Mesenchymal stem cell (in vitro differentiated cells and primary cell): Measurements from ENCODE around the gene FCN1.

ENCODE experiments used
- DNase-seq: peaks from one replicate; pipeline ENCODE4 v3.0.0-alpha.2; 2013
- H2AFZ ChIP-seq: one replicate; pipeline ENCODE4 v1.6.1; 2013; ENCODE audit warnings: low read depth, mild to moderate bottlenecking, control low read depth, inconsistent platforms, low read length, moderate library complexity
- H2AK5ac ChIP-seq: 2 replicates; pipeline ENCODE4 v1.6.1; 2013; ENCODE audit warnings: low read length, moderate library complexity, mild to moderate bottlenecking, inconsistent platforms; ENCODE audit not compliant: severe bottlenecking
- H2BK120ac ChIP-seq: one replicate; pipeline ENCODE4 v1.6.1; 2013; ENCODE audit warnings: low read depth, mild to moderate bottlenecking, inconsistent platforms, low read length, moderate library complexity
- H2BK12ac ChIP-seq, 2 experiments: one replicate each; pipeline ENCODE4 v1.6.1; 2013; ENCODE audit warnings: inconsistent platforms in 2 of 2, low read length in 2 of 2, mild to moderate bottlenecking in 2 of 2, moderate library complexity in 2 of 2, control low read depth in 1 of 2
- H2BK15ac ChIP-seq: one replicate; pipeline ENCODE4 v1.6.1; 2013; ENCODE audit warnings: mild to moderate bottlenecking, low read depth, inconsistent platforms; ENCODE audit not compliant: poor library complexity, severe bottlenecking
- H2BK5ac ChIP-seq: 2 replicates; pipeline ENCODE4 v1.6.1; 2013; ENCODE audit warnings: low read depth, mild to moderate bottlenecking, low read length, control low read depth, inconsistent platforms; ENCODE audit not compliant: poor library complexity, severe bottlenecking
- H3K14ac ChIP-seq, 2 experiments: one replicate each; pipeline ENCODE4 v1.6.1; 2013; ENCODE audit warnings: inconsistent platforms in 2 of 2, low read length in 2 of 2, control low read depth in 1 of 2, mild to moderate bottlenecking in 1 of 2, moderate library complexity in 1 of 2
- H3K18ac ChIP-seq, 2 experiments: one replicate each; pipeline ENCODE4 v1.6.1; 2013; ENCODE audit warnings: inconsistent platforms in 2 of 2, low read length in 2 of 2, control low read depth in 1 of 2, low read depth in 1 of 2, mild to moderate bottlenecking in 1 of 2
- H3K23ac ChIP-seq, 2 experiments: one replicate each; pipeline ENCODE4 v1.6.1; 2013; ENCODE audit warnings: inconsistent platforms in 2 of 2, low read length in 2 of 2, mild to moderate bottlenecking in 2 of 2, moderate library complexity in 2 of 2, control low read depth in 1 of 2
- H3K27ac ChIP-seq: 2 replicates; pipeline ENCODE4 v1.5.1; 2013; ENCODE audit warnings: mild to moderate bottlenecking, moderate library complexity, low read length, control low read depth, inconsistent platforms; ENCODE audit not compliant: poor library complexity, severe bottlenecking
- H3K27me3 ChIP-seq, 2 experiments: 2 replicates each; pipeline versions ENCODE4 v1.6.1 to v1.7.0; 2013; ENCODE audit warnings: low read length in 2 of 2, mild to moderate bottlenecking in 2 of 2, moderate library complexity in 2 of 2, control low read depth in 1 of 2, inconsistent platforms in 1 of 2; ENCODE audit not compliant: control insufficient read depth in 1 of 2, insufficient read depth in 1 of 2
- H3K36me3 ChIP-seq, 2 experiments: 2 replicates each; pipeline versions ENCODE4 v1.6.1 to v1.7.0; 2013; ENCODE audit warnings: low read length in 2 of 2, control low read depth in 1 of 2, inconsistent platforms in 1 of 2, low read depth in 1 of 2, mild to moderate bottlenecking in 1 of 2; ENCODE audit not compliant: insufficient read depth in 2 of 2, control insufficient read depth in 1 of 2
- H3K4ac ChIP-seq, 2 experiments: one replicate each; pipeline ENCODE4 v1.6.1; 2013; ENCODE audit warnings: inconsistent platforms in 2 of 2, low read length in 2 of 2, mild to moderate bottlenecking in 2 of 2, moderate library complexity in 2 of 2, control low read depth in 1 of 2, low read depth in 1 of 2
- H3K4me1 ChIP-seq: 2 replicates; pipeline ENCODE4 v1.6.1; 2013; ENCODE audit warnings: low read depth, low read length, control low read depth; ENCODE audit not compliant: control insufficient read depth, insufficient read depth
- H3K4me2 ChIP-seq: 2 replicates; pipeline ENCODE4 v1.6.1; 2013; ENCODE audit warnings: low read length, mild to moderate bottlenecking, inconsistent platforms; ENCODE audit not compliant: poor library complexity, severe bottlenecking
- H3K4me3 ChIP-seq, 2 experiments: 2 replicates each; pipeline versions ENCODE4 v1.5.1 to v1.7.0; 2013; ENCODE audit warnings: low read length in 2 of 2, mild to moderate bottlenecking in 2 of 2, control low read depth in 1 of 2, low read depth in 1 of 2; ENCODE audit not compliant: insufficient read depth in 1 of 2
- H3K79me1 ChIP-seq: replicated peaks from 2 replicates; pipeline ENCODE4 v1.6.1; 2013; ENCODE audit warnings: mild to moderate bottlenecking, control low read depth, low read length, inconsistent platforms; ENCODE audit not compliant: poor library complexity, severe bottlenecking
- H3K9ac ChIP-seq: 2 replicates; pipeline ENCODE4 v1.7.0; 2013; ENCODE audit warnings: mild to moderate bottlenecking, low read length, moderate library complexity
- H3K9me3 ChIP-seq: 2 replicates; pipeline ENCODE4 v1.7.0; 2013; ENCODE audit warnings: mild to moderate bottlenecking, low read length; ENCODE audit not compliant: control insufficient read depth
- H4K8ac ChIP-seq: one replicate; pipeline ENCODE4 v1.6.1; 2013; ENCODE audit warnings: inconsistent platforms, mild to moderate bottlenecking, low read length, moderate library complexity
- H4K91ac ChIP-seq: one replicate; pipeline ENCODE4 v1.6.1; 2013; ENCODE audit warnings: mild to moderate bottlenecking, low read length, inconsistent platforms
- WGBS: methylation state at CpG from one replicate; pipeline ENCODE4 v1.1.7; 2013; ENCODE audit warnings: mixed read lengths; 5-methylcytosine and 5-hydroxymethylcytosine counted together

The FCN1 gene

DNA sequence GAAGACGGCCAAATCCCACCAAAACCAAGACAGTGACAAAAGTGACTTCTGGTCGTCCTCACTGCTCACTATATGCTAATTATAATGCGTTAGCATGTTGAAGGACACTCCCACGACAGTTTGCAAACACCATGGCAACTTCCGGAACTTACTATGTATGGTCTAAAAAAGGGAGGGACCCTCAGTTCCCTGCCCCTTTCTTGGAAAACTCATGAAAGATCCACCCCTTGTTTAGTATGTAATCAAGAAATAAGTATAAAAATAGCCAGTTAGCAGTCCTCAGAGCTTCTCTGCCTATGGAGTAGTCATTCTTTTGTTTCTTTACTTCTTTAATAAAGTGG, 27.6 kb downstream of the FCN1 start:
- Histone ChIP-seq H3K9me3 (no peaks in the 10 kb centered on the region), H2BK5ac (no peak overlapping the region), H2AK5ac (no peak overlapping the region), H3K9ac (no peak overlapping the region), H3K79me1 (no peaks in the 10 kb centered on the region), H2BK15ac (no peak overlapping the region), H2BK120ac (no peak overlapping the region), H2AFZ (no peak overlapping the region), H3K4me2 (no peak overlapping the region), H3K4me3 (no peak overlapping the region), H3K27me3 (peaks cover 26 to 28% of the 10 kb centered on the region in 2 experiments), H4K8ac (no peak overlapping the region), H3K4ac (no peak overlapping the region), H4K91ac (no peak overlapping the region), H3K23ac (no peak overlapping the region), H3K36me3 (no peaks in the 10 kb centered on the region), H3K27ac (no peak overlapping the region), H3K14ac (no peak overlapping the region), H3K4me1 (no peaks in the 10 kb centered on the region), H2BK12ac (no peak overlapping the region), H3K18ac (no peak overlapping the region)
- DNase-seq: no peak
- 70% methylated on average over 5 of the region's 5 CpGs for WGBS

- Histone ChIP-seq H3K4ac (no peak overlapping the region), H2BK15ac (no peak overlapping the region), H4K8ac (no peak overlapping the region), H3K27ac (no peak overlapping the region), H3K27me3 (peaks cover 26 to 28% of the 10 kb centered on the region in 2 experiments), H3K79me1 (no peaks in the 10 kb centered on the region), H3K4me2 (no peak overlapping the region), H3K4me3 (no peak overlapping the region), H3K14ac (no peak overlapping the region), H4K91ac (no peak overlapping the region), H2BK5ac (no peak overlapping the region), H3K9me3 (no peaks in the 10 kb centered on the region), H3K4me1 (no peaks in the 10 kb centered on the region), H2BK120ac (no peak overlapping the region), H3K23ac (no peak overlapping the region), H2BK12ac (no peak overlapping the region), H3K36me3 (no peaks in the 10 kb centered on the region), H2AK5ac (no peak overlapping the region), H3K9ac (no peak overlapping the region), H2AFZ (no peak overlapping the region), H3K18ac (no peak overlapping the region)
- WGBS: 88% methylated on average over 10 of the region's 10 CpGs
- no peak for DNase-seq
Observed at GRCh38 chr9:134889386-134890154, 28.1 kb downstream of the FCN1 start.

DNA sequence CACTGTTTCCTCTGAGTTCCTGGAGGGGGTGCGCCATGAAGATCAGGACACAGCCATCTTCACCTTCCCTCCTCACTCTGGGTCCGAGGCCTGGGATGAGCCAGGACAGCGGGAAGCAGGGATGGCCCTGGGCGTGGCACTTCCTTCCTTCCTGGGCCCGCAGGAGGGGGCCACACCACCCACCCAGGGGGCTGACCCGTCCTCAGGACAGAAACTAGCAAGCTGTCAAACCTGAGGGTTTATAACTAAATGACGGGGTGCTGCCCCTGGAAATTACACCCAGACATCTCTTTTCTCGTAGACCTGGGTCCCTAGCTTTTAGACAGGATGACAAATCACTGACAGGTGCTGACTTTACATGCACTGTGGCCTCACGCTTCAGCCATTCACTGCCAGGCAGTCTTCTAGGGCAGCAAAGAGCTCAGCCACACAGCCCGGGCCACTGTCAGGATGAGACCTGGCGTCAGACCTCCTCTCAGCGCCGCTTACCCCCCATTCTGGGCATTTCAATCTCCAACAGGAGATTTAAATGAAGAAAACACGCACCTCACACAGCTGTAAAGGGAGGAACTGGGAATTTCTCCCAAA, 29.0 kb downstream of the FCN1 start:
- Histone ChIP-seq H3K18ac (no peak overlapping the region), H3K23ac (no peak overlapping the region), H3K36me3 (no peaks in the 10 kb centered on the region), H2BK120ac (no peak overlapping the region), H3K4me2 (no peak overlapping the region), H3K79me1 (no peaks in the 10 kb centered on the region), H2AFZ (no peak overlapping the region), H3K27ac (no peak overlapping the region), H3K27me3 (peaks cover 26 to 28% of the 10 kb centered on the region in 2 experiments), H3K9ac (no peak overlapping the region), H3K14ac (no peak overlapping the region), H3K9me3 (no peaks in the 10 kb centered on the region), H2BK5ac (no peak overlapping the region), H4K91ac (no peak overlapping the region), H3K4ac (no peak overlapping the region), H2BK15ac (no peak overlapping the region), H2AK5ac (no peak overlapping the region), H2BK12ac (no peak overlapping the region), H4K8ac (no peak overlapping the region), H3K4me1 (no peaks in the 10 kb centered on the region), H3K4me3 (no peak overlapping the region)
- no peak for DNase-seq
- 77% methylated on average over 12 of the region's 14 CpGs for WGBS

DNA sequence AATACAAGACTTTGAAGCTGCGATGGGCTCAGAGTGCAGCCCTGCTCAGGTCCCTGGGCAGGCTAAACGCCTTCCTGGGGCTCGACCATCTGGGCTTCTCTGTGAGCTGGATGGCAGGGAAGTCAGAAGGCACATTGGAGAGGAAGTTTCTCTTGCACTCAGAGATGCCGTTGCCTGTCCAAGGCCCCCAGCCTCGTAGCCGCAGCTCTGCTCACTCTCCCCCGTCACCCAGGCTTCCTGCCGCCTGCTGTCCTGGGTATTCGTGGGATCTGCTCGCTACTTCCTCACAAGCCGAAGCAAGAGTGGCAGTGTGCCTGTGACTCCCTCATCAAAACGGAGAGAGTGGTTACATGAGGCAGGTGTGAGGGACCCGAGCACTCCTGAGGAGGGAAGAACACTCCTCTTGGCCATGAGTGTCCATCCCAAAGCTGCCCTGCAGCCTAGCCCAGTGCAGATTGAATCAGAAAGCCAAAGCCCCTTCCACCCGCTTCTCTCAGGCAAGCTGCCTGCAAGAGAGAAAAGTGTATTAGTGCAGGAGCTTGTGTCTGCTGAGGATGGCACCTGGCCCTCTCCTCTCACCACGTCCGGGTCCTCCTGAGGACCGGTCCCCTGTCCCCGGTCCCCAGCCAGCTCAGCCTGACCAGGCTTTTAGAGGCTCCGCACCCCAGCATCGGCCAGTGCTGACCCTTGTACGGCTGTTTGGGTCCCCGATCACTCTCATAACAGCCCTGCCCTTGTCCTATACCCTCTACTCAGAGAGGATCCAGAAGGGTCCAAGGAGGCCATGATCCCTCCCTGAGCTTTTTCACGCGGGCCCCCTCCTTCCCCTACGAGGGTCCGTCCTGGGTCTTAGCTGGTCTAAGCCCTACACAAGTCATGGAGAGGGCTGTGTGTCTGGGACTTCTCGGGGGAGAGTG, 29.8 kb downstream of the FCN1 start:
- Histone ChIP-seq H3K36me3 (no peaks in the 10 kb centered on the region), H3K27me3 (peaks cover 25 to 26% of the 10 kb centered on the region in 2 experiments), H3K9me3 (no peaks in the 10 kb centered on the region), H3K23ac (no peak overlapping the region), H3K4me3 (no peak overlapping the region), H3K4me1 (no peaks in the 10 kb centered on the region), H2BK15ac (no peak overlapping the region), H3K79me1 (no peaks in the 10 kb centered on the region), H2BK120ac (no peak overlapping the region), H4K8ac (no peak overlapping the region), H2AK5ac (no peak overlapping the region), H3K9ac (no peak overlapping the region), H3K27ac (no peak overlapping the region), H2BK12ac (no peak overlapping the region), H4K91ac (no peak overlapping the region), H2BK5ac (no peak overlapping the region), H3K4me2 (no peak overlapping the region), H3K18ac (no peak overlapping the region), H3K4ac (peak overlapping the region in 1 of 2 experiments; percentile 40), H2AFZ (no peak overlapping the region), H3K14ac (no peak overlapping the region)
- DNase-seq: no peak
- WGBS: 84% methylated on average over 24 of the region's 27 CpGs
